Ascending aorta (tissue), 2 donors: ENCODE data around the gene MTRR. TPM values are rescaled to one million over a fixed set of nuclear protein-coding genes. Genes with fewer than 3 reads are reported as not detected.
A peak's percentile ranks its signal among the peaks of the same experiment; 100 is the strongest.

Experiments
- DNase-seq, 2 donors: peaks; one replicate each; pipeline ENCODE4 v3.0.0-alpha.2; 2019; ENCODE audit warnings: low spot score in 2 of 2
- H3K27ac ChIP-seq, 2 donors: fragments of 200-600 bp; sonication (generic); one replicate each; pipeline ENCODE4 v1.5.1; 2016 to 2017; ENCODE audit warnings: mild to moderate bottlenecking in 1 of 2
- H3K27me3 ChIP-seq: fragments of 200-600 bp; sonication (generic); one replicate; pipeline ENCODE4 v1.5.1; 2017
- H3K36me3 ChIP-seq, 2 donors: fragments of 200-600 bp; sonication (generic); one replicate each; pipeline ENCODE4 v1.5.1; 2016
- H3K4me1 ChIP-seq, 2 donors: fragments of 200-600 bp; sonication (generic); one replicate each; pipeline ENCODE4 v1.5.1; 2016 to 2017; ENCODE audit warnings: mild to moderate bottlenecking in 1 of 2
- H3K4me3 ChIP-seq, 2 donors: fragments of 200-600 bp; sonication (generic); one replicate each; pipeline ENCODE4 v1.5.1; 2016 to 2017; ENCODE audit warnings: mild to moderate bottlenecking in 1 of 2
- H3K9me3 ChIP-seq, 2 donors: fragments of 200-600 bp; sonication (generic); one replicate each; pipeline ENCODE4 v1.5.1; 2016
- intact Hi-C: fragments of 100-400 bp; cut with DNase I; formaldehyde crosslinking; loops from one replicate; pipeline ENCODE4 v1.15.1; 2023
- total RNA-seq: library from RNA; depleted of rRNA; stranded (reverse); fragments of >200 nt; gene quantifications from one replicate; pipeline ENCODE4 v1.1.0, GENCODE V29; 2016
- TF ChIP-seq, protein P1 (sequence below), 3 experiments: fragments of 200-600 bp in 2 of 3; fragments of 450-650 bp in 1 of 3; sonication (generic) in 2 of 3; IDR thresholded peaks; one replicate each; pipeline ENCODE4 v1.5.1; 2016 to 2019; ENCODE audit warnings: antibody characterized with exemption in 3 of 3, mild to moderate bottlenecking in 1 of 3, moderate library complexity in 1 of 3

Gene MTRR
- total RNA-seq, 1 donor from 2014 or later, result 15.0 TPM

DNA sequence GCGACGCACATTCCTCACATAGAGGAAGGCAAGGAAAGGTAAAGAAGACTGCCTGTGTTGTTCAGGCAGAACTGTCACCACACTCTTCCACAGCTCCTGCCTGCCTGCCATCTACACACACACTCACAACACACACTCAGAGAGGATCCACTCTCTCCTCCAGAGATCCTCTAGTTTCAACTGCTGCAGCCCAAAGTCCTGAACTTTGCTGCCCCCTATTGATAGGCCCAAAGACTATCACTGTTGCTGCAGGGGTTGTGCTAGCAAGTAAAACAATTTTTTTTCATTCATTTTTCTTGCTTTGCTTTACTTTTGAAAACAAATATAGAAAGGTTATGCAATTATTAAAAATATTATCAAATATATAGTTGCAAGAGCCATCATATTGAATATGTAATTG lies 12.1 kb upstream of the MTRR start:
- Histone ChIP-seq H3K9me3 (no peaks in the 10 kb centered on the region), H3K4me1 (no peaks in the 10 kb centered on the region), H3K4me3 (no peak overlapping the region), H3K36me3 (peaks cover 20 to 26% of the 10 kb centered on the region in 2 donors), H3K27ac (no peak overlapping the region), H3K27me3 (no peaks in the 10 kb centered on the region)
- DNase-seq, result no peak
- TF ChIP-seq, protein P1, sequence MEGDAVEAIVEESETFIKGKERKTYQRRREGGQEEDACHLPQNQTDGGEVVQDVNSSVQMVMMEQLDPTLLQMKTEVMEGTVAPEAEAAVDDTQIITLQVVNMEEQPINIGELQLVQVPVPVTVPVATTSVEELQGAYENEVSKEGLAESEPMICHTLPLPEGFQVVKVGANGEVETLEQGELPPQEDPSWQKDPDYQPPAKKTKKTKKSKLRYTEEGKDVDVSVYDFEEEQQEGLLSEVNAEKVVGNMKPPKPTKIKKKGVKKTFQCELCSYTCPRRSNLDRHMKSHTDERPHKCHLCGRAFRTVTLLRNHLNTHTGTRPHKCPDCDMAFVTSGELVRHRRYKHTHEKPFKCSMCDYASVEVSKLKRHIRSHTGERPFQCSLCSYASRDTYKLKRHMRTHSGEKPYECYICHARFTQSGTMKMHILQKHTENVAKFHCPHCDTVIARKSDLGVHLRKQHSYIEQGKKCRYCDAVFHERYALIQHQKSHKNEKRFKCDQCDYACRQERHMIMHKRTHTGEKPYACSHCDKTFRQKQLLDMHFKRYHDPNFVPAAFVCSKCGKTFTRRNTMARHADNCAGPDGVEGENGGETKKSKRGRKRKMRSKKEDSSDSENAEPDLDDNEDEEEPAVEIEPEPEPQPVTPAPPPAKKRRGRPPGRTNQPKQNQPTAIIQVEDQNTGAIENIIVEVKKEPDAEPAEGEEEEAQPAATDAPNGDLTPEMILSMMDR (IDR thresholded peaks at IDR 0.05), result peak; percentile 31 to 41 (median 38)
- intact Hi-C loops, result loop anchor here (10.0 kb wide), 1 partner anchor 462 kb away; the partner anchor contains the start of gene ADCY2

DNA sequence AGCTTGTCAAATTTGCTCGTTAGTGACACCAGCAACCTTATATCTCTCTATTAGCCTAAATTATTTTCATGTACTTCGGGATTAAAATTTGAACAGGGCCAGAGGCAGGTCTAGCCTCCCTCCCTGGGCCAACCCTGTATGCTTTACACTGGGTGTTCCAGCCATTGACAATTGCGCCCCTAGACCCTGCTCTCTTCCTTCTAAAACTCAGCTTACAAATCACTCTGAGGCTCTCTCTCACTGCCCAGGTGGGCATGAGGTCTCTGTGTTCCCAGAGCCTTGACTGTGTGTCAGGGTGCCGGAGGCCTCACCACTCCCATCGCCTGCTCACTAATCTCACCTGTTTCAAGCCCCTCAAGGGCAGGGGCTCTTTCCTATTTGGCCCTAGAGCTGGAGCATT lies 11.6 kb upstream of the MTRR start:
- H3K27ac ChIP-seq, result no peak overlapping the region
- intact Hi-C loops, result loop anchor here (10.0 kb wide), 1 partner anchor 463 kb away; the partner anchor contains the start of gene ADCY2
- TF ChIP-seq, protein P1 (IDR thresholded peaks at IDR 0.05), result no peak
- no peaks in the 10 kb centered on the region for H3K27me3 ChIP-seq
- no peak overlapping the region for H3K4me3 ChIP-seq
- H3K36me3 ChIP-seq, result peaks cover 20 to 29% of the 10 kb centered on the region in 2 donors
- no peaks in the 10 kb centered on the region for H3K9me3 ChIP-seq
- no peaks in the 10 kb centered on the region for H3K4me1 ChIP-seq
- DNase-seq, result no peak

DNA sequence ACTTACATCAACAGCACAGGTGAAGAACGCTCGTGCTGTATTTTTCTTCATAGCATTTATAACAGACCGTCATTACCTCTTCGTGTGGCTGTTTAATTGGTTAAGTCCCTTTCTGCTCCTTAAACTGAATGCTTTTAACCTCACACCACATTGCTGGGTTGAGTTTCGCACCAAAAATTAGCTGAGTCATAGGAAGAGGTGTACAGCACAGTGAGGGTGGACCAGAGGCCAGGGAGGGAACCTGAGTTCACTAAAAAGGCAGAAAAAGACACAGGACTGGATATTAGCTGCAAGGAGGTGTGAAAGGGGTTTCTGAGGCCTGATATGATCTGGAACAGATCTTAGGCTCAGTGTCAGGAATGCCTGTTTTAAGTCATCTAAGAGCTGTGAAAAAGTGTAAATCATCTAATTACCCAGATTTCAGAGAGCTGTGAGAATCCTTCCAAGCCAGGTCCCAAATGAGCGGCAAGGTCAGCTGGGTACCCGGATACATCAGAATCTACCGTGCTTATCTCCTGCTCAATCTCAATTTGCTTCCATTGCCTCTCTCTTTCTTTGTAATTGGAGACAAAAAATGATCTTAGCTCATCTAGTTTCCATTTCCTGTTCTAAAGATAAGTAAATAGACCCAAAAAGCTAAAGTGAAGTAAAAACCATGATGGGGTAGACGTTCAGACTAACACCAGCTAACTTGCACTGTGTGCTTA lies 10.9 kb upstream of the MTRR start:
- H3K36me3 ChIP-seq, result peaks cover 25 to 33% of the 10 kb centered on the region in 2 donors
- no peak overlapping the region for H3K27ac ChIP-seq
- no peak for DNase-seq
- TF ChIP-seq, protein P1 (IDR thresholded peaks at IDR 0.05), result no peak
- no peaks in the 10 kb centered on the region for H3K9me3 ChIP-seq
- no peak overlapping the region for H3K4me3 ChIP-seq
- intact Hi-C loops, result loop anchor here (10.0 kb wide), 1 partner anchor 463 kb away; the partner anchor contains the start of gene ADCY2
- H3K27me3 ChIP-seq, result no peaks in the 10 kb centered on the region
- H3K4me1 ChIP-seq, result no peaks in the 10 kb centered on the region

DNA sequence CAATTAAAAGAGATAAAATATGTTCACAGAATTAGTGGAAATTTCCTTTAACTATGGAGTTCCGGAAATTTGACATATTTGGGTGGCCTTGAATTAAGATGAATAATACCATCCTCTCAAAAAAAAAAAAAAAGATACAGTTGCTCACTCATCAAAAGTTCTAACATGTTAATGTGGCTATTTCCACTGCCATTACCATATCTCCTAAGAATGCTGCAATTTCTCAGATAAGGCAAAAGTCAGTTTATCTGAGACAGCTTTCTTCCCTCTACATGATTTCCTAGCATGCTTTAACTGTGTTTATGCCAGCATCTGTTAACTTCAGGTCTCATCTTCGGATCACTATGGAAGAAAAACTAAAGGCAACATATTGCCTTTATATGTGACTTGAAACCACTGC lies 2.8 kb upstream of the MTRR start:
- H3K36me3 ChIP-seq, result peaks cover 13 to 30% of the 10 kb centered on the region in 2 donors

DNA sequence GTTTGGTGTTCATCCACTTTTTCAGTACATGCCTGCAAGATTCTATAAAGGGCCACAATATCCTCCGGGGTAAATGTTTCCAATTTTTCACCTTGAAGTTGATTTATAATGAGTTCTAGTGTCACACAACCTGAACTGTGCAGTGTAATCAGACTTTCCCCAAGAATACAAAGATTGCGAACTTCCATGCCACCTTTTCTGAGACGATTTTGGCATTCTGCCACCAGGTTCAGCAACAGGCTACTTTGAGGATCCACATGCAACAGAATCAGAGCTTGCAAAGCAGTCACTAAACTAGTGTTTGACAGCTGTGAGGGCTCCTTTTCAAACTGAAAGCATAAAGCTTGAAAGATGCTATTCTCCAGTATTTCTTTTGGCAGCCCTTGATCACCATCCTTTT lies 1.7 kb upstream of the MTRR start:
- Histone ChIP-seq H3K27ac (no peak overlapping the region), H3K4me1 (peaks cover 0 to 6% of the 10 kb centered on the region in 2 donors)

More for the DNA sequence above, 2.8 kb upstream of the MTRR start:
- H3K4me3 ChIP-seq, result no peak overlapping the region
- H3K27ac ChIP-seq, result no peak overlapping the region
- DNase-seq, result no peak
- TF ChIP-seq, protein P1 (IDR thresholded peaks at IDR 0.05), result no peak
- no peaks in the 10 kb centered on the region for H3K9me3 ChIP-seq
- no peaks in the 10 kb centered on the region for H3K27me3 ChIP-seq
- peaks cover 0 to 6% of the 10 kb centered on the region in 2 donors for H3K4me1 ChIP-seq
- intact Hi-C loops, result loop anchor here (5.0 kb wide), 2 partner anchors 104 to 1681 kb away; partner anchors contain the start of gene SEMA5A

More for the DNA sequence above, 1.7 kb upstream of the MTRR start:
- TF ChIP-seq, protein P1 (IDR thresholded peaks at IDR 0.05), result no peak
- peaks cover 9 to 20% of the 10 kb centered on the region in 2 donors for H3K36me3 ChIP-seq
- no peaks in the 10 kb centered on the region for H3K9me3 ChIP-seq
- H3K27me3 ChIP-seq, result no peaks in the 10 kb centered on the region
- H3K4me3 ChIP-seq, result peak overlapping the region in 1 of 2 donors; percentile 95
- intact Hi-C loops, result loop anchor here (5.0 kb wide), 2 partner anchors 105 to 1680 kb away; partner anchors contain the start of gene SEMA5A
- DNase-seq, result no peak
